Activated CD8-positive, alpha-beta memory T cell treated with anti-CD3 and anti-CD28 coated beads, Interleukin-2, amount 10 ng/mL, durations not matched to agents 7 days and 5 days (primary cell): ENCODE results near the gene USP34. TPM values are rescaled to one million over a fixed set of nuclear protein-coding genes. Genes with fewer than 3 reads are reported as not detected.
"Not testable (repeated sequence)": the region's sequence is repeated elsewhere in the genome, so short reads cannot be mapped to it uniquely, and the experiment has no call there.

Experiments
- ATAC-seq: fragments of 150-1000 bp; cut with Tn5 transposase; one replicate; pipeline ENCODE4 v1.10.0; 2021; ENCODE audit warnings: moderate library complexity
- CTCF ChIA-PET: fragments of 350-600 bp; sonication (Branson Sonifier 250); formaldehyde crosslinking; loops from one replicate; lab custom pipeline; 2021; ENCODE audit warnings: antibody characterized with exemption; lab: Charles Lee
- DNase-seq: peaks from one replicate; pipeline ENCODE4 v3.0.0-alpha.2; 2020
- H3K27ac Mint-ChIP-seq: one replicate; pipeline ENCODE4 v1.8.0; 2021; ENCODE audit warnings: mild to moderate bottlenecking, mixed read lengths
- H3K27me3 Mint-ChIP-seq: one replicate; pipeline ENCODE4 v1.8.0; 2021; ENCODE audit warnings: mixed read lengths
- H3K36me3 Mint-ChIP-seq: one replicate; pipeline ENCODE4 v1.8.0; 2021; ENCODE audit warnings: mild to moderate bottlenecking, mixed read lengths
- H3K4me1 Mint-ChIP-seq: one replicate; pipeline ENCODE4 v1.8.0; 2021; ENCODE audit warnings: mixed read lengths
- H3K4me3 Mint-ChIP-seq: one replicate; pipeline ENCODE4 v1.8.0; 2021; ENCODE audit warnings: mild to moderate bottlenecking, moderate library complexity, mixed read lengths
- H3K9me3 Mint-ChIP-seq: one replicate; pipeline ENCODE4 v1.8.0; 2022; ENCODE audit warnings: low read depth, mixed read lengths
- total RNA-seq, 2 experiments: library from RNA; stranded (reverse); gene quantifications; one replicate each; pipeline ENCODE4 v1.2.3, GENCODE V29; 2021

The USP34 gene
- total RNA-seq, 2 experiments from 2014 or later: 70.3 to 93.7 TPM

- Mint-ChIP-seq H3K4me1 (no peaks in the 10 kb centered on the region), H3K36me3 (peaks cover 22% of the 10 kb centered on the region), H3K9me3 (no peaks in the 10 kb centered on the region), H3K27me3 (no peaks in the 10 kb centered on the region), H3K4me3 (no peak overlapping the region), H3K27ac (no peak overlapping the region)
- CTCF ChIA-PET: interaction anchor here (1.2 kb wide), 1 partner anchor 34 kb away, joined by 3 read pairs; no protein-coding TSS in a partner anchor
- no peak for ATAC-seq
- no peak for DNase-seq
Observed at GRCh38 chr2:61167579-61167978, 303.3 kb downstream of the USP34 start.

- Mint-ChIP-seq H3K4me3 (no peak overlapping the region), H3K36me3 (peaks cover 28% of the 10 kb centered on the region), H3K9me3 (no peaks in the 10 kb centered on the region), H3K27me3 (no peaks in the 10 kb centered on the region), H3K27ac (no peak overlapping the region), H3K4me1 (no peaks in the 10 kb centered on the region)
- ATAC-seq (no peak), DNase-seq (no peak)
- CTCF ChIA-PET: no interaction called here
Observed at GRCh38 chr2:61165946-61166345, 304.9 kb downstream of the USP34 start.

- peaks cover 29% of the 10 kb centered on the region for H3K36me3 Mint-ChIP-seq
- ATAC-seq, H3K27ac Mint-ChIP-seq, H3K9me3 Mint-ChIP-seq, H3K4me3 Mint-ChIP-seq, H3K4me1 Mint-ChIP-seq, H3K27me3 Mint-ChIP-seq, DNase-seq: not testable (repeated sequence)
- CTCF ChIA-PET: interaction anchor here (0.6 kb wide), 1 partner anchor 27 kb away, joined by 3 read pairs; no protein-coding TSS in a partner anchor
Observed at GRCh38 chr2:61165082-61165481, 305.8 kb downstream of the USP34 start.

- H3K4me3 Mint-ChIP-seq: no peak overlapping the region
- H3K27ac Mint-ChIP-seq: no peak overlapping the region
- H3K9me3 Mint-ChIP-seq: no peaks in the 10 kb centered on the region
- H3K36me3 Mint-ChIP-seq: peaks cover 44% of the 10 kb centered on the region
- ATAC-seq (no peak), DNase-seq (no peak)
- CTCF ChIA-PET: no interaction called here
- H3K27me3 Mint-ChIP-seq: no peaks in the 10 kb centered on the region
- H3K4me1 Mint-ChIP-seq: no peaks in the 10 kb centered on the region
Observed at GRCh38 chr2:61162721-61163120, 308.2 kb downstream of the USP34 start.

GRCh38 chr2:61161888-61162287 is 309.0 kb downstream of the USP34 start, which contains the start of gene C2orf74:
TSS of gene C2orf74 (plus strand) at chr2:61162188. CDS start at chr2:61162515, 327 bp downstream.
- CTCF ChIA-PET: no interaction called here

GRCh38 chr2:61158356-61158955 is 312.4 kb downstream of the USP34 start:
- H3K27ac Mint-ChIP-seq: no peak overlapping the region

More at GRCh38 chr2:61161888-61162287, 309.0 kb downstream of the USP34 start, which contains the start of gene C2orf74:
- H3K27ac Mint-ChIP-seq: no peak within 1 kb of the TSS
- DNase-seq: no peak
- H3K9me3 Mint-ChIP-seq: no peaks in the 10 kb centered on the region
- no peaks in the 10 kb centered on the region for H3K4me1 Mint-ChIP-seq
- no peaks in the 10 kb centered on the region for H3K27me3 Mint-ChIP-seq
- peaks cover 41% of the 10 kb centered on the region for H3K36me3 Mint-ChIP-seq
- no peak within 1 kb of the TSS for H3K4me3 Mint-ChIP-seq
- ATAC-seq: no peak

GRCh38 chr2:61157371-61158003 is 313.4 kb downstream of the USP34 start:
- ATAC-seq (no peak), DNase-seq (no peak)
- no peaks in the 10 kb centered on the region for H3K27me3 Mint-ChIP-seq
- H3K36me3 Mint-ChIP-seq: peaks cover 22% of the 10 kb centered on the region
- no peaks in the 10 kb centered on the region for H3K9me3 Mint-ChIP-seq
- H3K4me1 Mint-ChIP-seq: no peaks in the 10 kb centered on the region
- CTCF ChIA-PET: no interaction called here
- H3K4me3 Mint-ChIP-seq: no peak overlapping the region
- H3K27ac Mint-ChIP-seq: no peak overlapping the region

More at GRCh38 chr2:61158356-61158955, 312.4 kb downstream of the USP34 start:
- no peak for DNase-seq
- H3K9me3 Mint-ChIP-seq: no peaks in the 10 kb centered on the region
- CTCF ChIA-PET: no interaction called here
- no peaks in the 10 kb centered on the region for H3K27me3 Mint-ChIP-seq
- H3K4me1 Mint-ChIP-seq: no peaks in the 10 kb centered on the region
- H3K36me3 Mint-ChIP-seq: peaks cover 27% of the 10 kb centered on the region
- H3K4me3 Mint-ChIP-seq: no peak overlapping the region
- no peak for ATAC-seq

- H3K36me3 Mint-ChIP-seq: peaks cover 26% of the 10 kb centered on the region
- no peak overlapping the region for H3K27ac Mint-ChIP-seq
- CTCF ChIA-PET: no interaction called here
- H3K27me3 Mint-ChIP-seq: no peaks in the 10 kb centered on the region
- ATAC-seq (no peak), DNase-seq (no peak)
- H3K4me3 Mint-ChIP-seq: no peak overlapping the region
- H3K4me1 Mint-ChIP-seq: no peaks in the 10 kb centered on the region
- no peaks in the 10 kb centered on the region for H3K9me3 Mint-ChIP-seq
Observed at GRCh38 chr2:61151436-61151835, 319.5 kb downstream of the USP34 start.

- Mint-ChIP-seq H3K27me3 (no peaks in the 10 kb centered on the region), H3K27ac (no peak overlapping the region)
- CTCF ChIA-PET: interaction anchor here (0.7 kb wide), 1 partner anchor 345 kb away, joined by 3 read pairs; no protein-coding TSS in a partner anchor
Observed at GRCh38 chr2:61149074-61149473, 321.8 kb downstream of the USP34 start.

GRCh38 chr2:61148091-61148490 is 322.8 kb downstream of the USP34 start:
- DNase-seq, ATAC-seq, H3K9me3 Mint-ChIP-seq, H3K4me3 Mint-ChIP-seq, CTCF ChIA-PET, H3K4me1 Mint-ChIP-seq, H3K27ac Mint-ChIP-seq, H3K27me3 Mint-ChIP-seq: not testable (repeated sequence)
- H3K36me3 Mint-ChIP-seq: peaks cover 34% of the 10 kb centered on the region

More at GRCh38 chr2:61149074-61149473, 321.8 kb downstream of the USP34 start:
- H3K4me3 Mint-ChIP-seq: no peak overlapping the region
- no peaks in the 10 kb centered on the region for H3K9me3 Mint-ChIP-seq
- ATAC-seq (no peak), DNase-seq (no peak)
- H3K36me3 Mint-ChIP-seq: peaks cover 33% of the 10 kb centered on the region
- H3K4me1 Mint-ChIP-seq: peaks cover 10% of the 10 kb centered on the region

GRCh38 chr2:61145990-61146389 is 324.9 kb downstream of the USP34 start:
- peak overlapping the region; percentile 36 for H3K27ac Mint-ChIP-seq
- DNase-seq (no peak), ATAC-seq (no peak)
- H3K9me3 Mint-ChIP-seq: no peaks in the 10 kb centered on the region
- H3K4me1 Mint-ChIP-seq: peaks cover 10% of the 10 kb centered on the region
- H3K4me3 Mint-ChIP-seq: peak overlapping the region; percentile 92
- H3K27me3 Mint-ChIP-seq: no peaks in the 10 kb centered on the region
- CTCF ChIA-PET: no interaction called here
- peaks cover 33% of the 10 kb centered on the region for H3K36me3 Mint-ChIP-seq

GRCh38 chr2:61144697-61145268 is 326.1 kb downstream of the USP34 start:
- H3K36me3 Mint-ChIP-seq: peaks cover 27% of the 10 kb centered on the region
- ATAC-seq (peak; percentile 98), DNase-seq (peak; percentile 96)
- H3K27me3 Mint-ChIP-seq: no peaks in the 10 kb centered on the region
- CTCF ChIA-PET: interaction anchor here (0.5 to 1.2 kb wide), 5 partner anchors 9 to 282 kb away, joined by 3 read pairs; no protein-coding TSS in a partner anchor
- H3K9me3 Mint-ChIP-seq: no peaks in the 10 kb centered on the region
- H3K4me1 Mint-ChIP-seq: peaks cover 10% of the 10 kb centered on the region
- H3K4me3 Mint-ChIP-seq: peak overlapping the region; percentile 92
- H3K27ac Mint-ChIP-seq: peak overlapping the region; percentile 85

- DNase-seq (no peak), ATAC-seq (no peak)
- no peak overlapping the region for H3K4me3 Mint-ChIP-seq
- no peak overlapping the region for H3K27ac Mint-ChIP-seq
- H3K9me3 Mint-ChIP-seq: no peaks in the 10 kb centered on the region
- CTCF ChIA-PET: no interaction called here
- H3K36me3 Mint-ChIP-seq: peaks cover 14% of the 10 kb centered on the region
- H3K4me1 Mint-ChIP-seq: peaks cover 10% of the 10 kb centered on the region
- H3K27me3 Mint-ChIP-seq: no peaks in the 10 kb centered on the region
Observed at GRCh38 chr2:61141151-61141550, 329.7 kb downstream of the USP34 start.
